Osteoblast (primary cell): Measurements from ENCODE around the gene YJEFN3. TPM values are rescaled to one million over a fixed set of nuclear protein-coding genes. Genes with fewer than 3 reads are reported as not detected.

Source experiments
- DNase-seq: peaks from one replicate; pipeline ENCODE4 v3.0.0; 2011; ENCODE audit warnings: low spot score, mixed read lengths; ENCODE audit not compliant: insufficient read length; ENCODE audit errors: missing footprints
- H2AFZ ChIP-seq: 2 replicates; pipeline ENCODE4 v1.6.0; 2011; ENCODE audit warnings: mild to moderate bottlenecking, low read length
- H3K27ac ChIP-seq: 2 replicates; pipeline ENCODE4 v1.5.1; 2011; ENCODE audit warnings: mild to moderate bottlenecking, low read depth, low read length, moderate library complexity
- H3K27me3 ChIP-seq: 2 replicates; pipeline ENCODE4 v1.6.0; 2012; ENCODE audit warnings: mild to moderate bottlenecking, control low read depth, inconsistent platforms, low read length, moderate library complexity; ENCODE audit not compliant: insufficient read depth
- H3K36me3 ChIP-seq: 2 replicates; pipeline ENCODE4 v1.5.1; 2011; ENCODE audit warnings: mild to moderate bottlenecking, low read length, control low read depth, moderate library complexity; ENCODE audit not compliant: insufficient read depth
- H3K4me1 ChIP-seq: 2 replicates; pipeline ENCODE4 v1.5.1; 2011; ENCODE audit warnings: mild to moderate bottlenecking, low read length, control low read depth, moderate library complexity; ENCODE audit not compliant: insufficient read depth
- H3K4me2 ChIP-seq: 2 replicates; pipeline ENCODE4 v1.6.0; 2011; ENCODE audit warnings: mild to moderate bottlenecking, low read length; ENCODE audit not compliant: insufficient read depth
- H3K4me3 ChIP-seq: fragments of 200-600 bp; sonication (generic); 3 replicates; pipeline ENCODE4 v1.5.1; 2012; ENCODE audit warnings: mild to moderate bottlenecking, low read length, inconsistent platforms; ENCODE audit not compliant: insufficient read depth
- H3K79me2 ChIP-seq: 2 replicates; pipeline ENCODE4 v1.6.0; 2012; ENCODE audit warnings: mild to moderate bottlenecking, low read length, control low read depth, inconsistent platforms; ENCODE audit not compliant: insufficient read depth
- H3K9me3 ChIP-seq: 2 replicates; pipeline ENCODE4 v1.5.1; 2011; ENCODE audit warnings: low read depth, low read length, control low read depth
- H4K20me1 ChIP-seq: 2 replicates; pipeline ENCODE4 v1.6.0; 2012; ENCODE audit warnings: mild to moderate bottlenecking, low read length, control low read depth; ENCODE audit not compliant: insufficient read depth
- total RNA-seq: library from RNA; depleted of rRNA; stranded (reverse); fragments of >200 nt; gene quantifications from 2 replicates; pipeline ENCODE4 v1.2.3, GENCODE V29; 2012
- TF ChIP-seq, protein P1 (sequence below): IDR thresholded peaks from 2 replicates; pipeline ENCODE4 v1.5.1; 2011; ENCODE audit warnings: mild to moderate bottlenecking, low read depth, low read length, moderate library complexity; ENCODE audit errors: extremely low read depth

The YJEFN3 gene
- total RNA-seq, 1 donor, result under 0.01 TPM

DNA sequence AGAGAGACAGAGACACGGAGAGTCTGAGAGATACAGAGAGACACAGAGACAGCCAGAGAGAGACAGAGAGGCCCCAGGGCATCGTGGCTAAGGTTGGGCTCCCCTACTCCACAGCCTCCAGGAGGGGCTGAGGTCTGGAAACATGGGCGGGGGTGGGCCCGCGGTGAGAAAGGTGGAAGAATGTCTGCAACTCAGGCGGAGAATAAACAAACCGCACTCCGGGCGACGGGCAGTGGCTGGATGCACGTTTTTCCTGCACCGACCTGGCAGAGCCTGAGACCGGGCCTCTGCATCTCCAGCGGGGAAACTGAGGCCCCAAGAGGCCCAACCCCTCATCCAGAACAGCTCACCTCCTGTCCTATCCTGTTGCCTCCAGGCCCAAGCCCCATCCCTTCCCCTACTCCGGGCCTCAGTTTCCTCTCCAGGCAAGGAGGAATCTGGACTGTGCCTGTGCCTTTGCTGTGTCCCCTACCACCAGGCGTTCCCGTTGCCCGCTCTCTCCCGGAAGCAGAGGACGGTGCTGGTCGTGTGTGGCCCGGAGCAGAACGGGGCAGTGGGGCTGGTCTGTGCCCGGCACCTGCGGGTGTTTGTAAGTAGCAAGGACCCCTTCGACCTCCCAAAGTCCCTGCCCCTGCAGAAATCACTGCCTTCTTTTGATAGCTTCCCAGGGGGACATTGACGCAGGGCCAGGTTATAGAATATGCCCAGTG lies 6.0 kb downstream of the YJEFN3 start:
- H3K36me3 ChIP-seq, result no peaks in the 10 kb centered on the region
- H3K9me3 ChIP-seq, result no peaks in the 10 kb centered on the region
- TF ChIP-seq, protein P1, sequence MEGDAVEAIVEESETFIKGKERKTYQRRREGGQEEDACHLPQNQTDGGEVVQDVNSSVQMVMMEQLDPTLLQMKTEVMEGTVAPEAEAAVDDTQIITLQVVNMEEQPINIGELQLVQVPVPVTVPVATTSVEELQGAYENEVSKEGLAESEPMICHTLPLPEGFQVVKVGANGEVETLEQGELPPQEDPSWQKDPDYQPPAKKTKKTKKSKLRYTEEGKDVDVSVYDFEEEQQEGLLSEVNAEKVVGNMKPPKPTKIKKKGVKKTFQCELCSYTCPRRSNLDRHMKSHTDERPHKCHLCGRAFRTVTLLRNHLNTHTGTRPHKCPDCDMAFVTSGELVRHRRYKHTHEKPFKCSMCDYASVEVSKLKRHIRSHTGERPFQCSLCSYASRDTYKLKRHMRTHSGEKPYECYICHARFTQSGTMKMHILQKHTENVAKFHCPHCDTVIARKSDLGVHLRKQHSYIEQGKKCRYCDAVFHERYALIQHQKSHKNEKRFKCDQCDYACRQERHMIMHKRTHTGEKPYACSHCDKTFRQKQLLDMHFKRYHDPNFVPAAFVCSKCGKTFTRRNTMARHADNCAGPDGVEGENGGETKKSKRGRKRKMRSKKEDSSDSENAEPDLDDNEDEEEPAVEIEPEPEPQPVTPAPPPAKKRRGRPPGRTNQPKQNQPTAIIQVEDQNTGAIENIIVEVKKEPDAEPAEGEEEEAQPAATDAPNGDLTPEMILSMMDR, result no peak
- H3K27ac ChIP-seq, result no peak overlapping the region
- H4K20me1 ChIP-seq, result peaks cover 4% of the 10 kb centered on the region
- no peaks in the 10 kb centered on the region for H3K79me2 ChIP-seq
- H3K27me3 ChIP-seq, result peaks cover 14% of the 10 kb centered on the region
- H3K4me1 ChIP-seq, result peaks cover 15% of the 10 kb centered on the region
- no peak overlapping the region for H2AFZ ChIP-seq
- H3K4me3 ChIP-seq, result no peak overlapping the region
- H3K4me2 ChIP-seq, result no peak overlapping the region
- peak; percentile 87 for DNase-seq

DNA sequence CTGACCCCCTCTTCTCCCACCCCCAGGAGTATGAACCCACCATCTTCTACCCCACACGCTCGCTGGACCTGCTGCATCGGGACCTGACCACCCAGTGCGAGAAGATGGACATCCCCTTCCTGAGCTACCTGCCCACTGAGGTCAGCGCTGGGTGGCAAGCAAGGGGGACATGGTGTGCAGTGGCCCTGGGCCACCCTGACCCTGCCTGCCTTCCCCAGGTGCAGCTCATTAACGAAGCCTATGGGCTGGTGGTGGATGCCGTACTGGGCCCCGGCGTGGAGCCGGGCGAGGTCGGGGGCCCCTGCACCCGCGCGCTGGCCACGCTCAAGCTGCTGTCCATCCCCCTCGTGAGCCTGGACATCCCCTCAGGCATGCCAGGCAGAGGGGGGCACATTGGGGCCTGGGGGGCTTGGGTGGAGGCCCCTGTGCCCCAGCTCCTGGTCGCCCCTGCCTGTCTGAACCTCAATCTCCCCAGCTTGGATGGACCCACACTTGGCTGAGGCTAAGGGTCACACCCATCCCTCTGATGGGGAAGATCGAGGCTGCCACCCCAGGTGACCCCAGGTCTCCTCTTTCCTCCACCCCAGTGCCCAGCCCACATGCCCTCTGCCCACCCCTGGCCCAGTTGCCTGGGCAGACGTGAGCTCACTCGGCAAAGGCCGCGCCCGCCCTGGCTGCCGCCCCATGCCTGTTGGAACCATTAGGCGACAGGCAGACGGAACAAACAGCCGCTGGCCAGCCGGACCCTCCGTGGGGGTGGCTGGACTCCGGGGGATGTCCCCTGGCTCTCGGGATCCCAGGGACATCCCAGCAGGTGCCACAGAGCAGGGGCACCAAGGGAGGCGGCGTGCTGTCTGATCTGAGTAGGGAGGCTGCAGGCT lies 6.8 kb downstream of the YJEFN3 start:
- TF ChIP-seq, protein P1, result no peak
- peaks cover 14% of the 10 kb centered on the region for H3K27me3 ChIP-seq
- H2AFZ ChIP-seq, result no peak overlapping the region
- no peak overlapping the region for H3K4me3 ChIP-seq
- H4K20me1 ChIP-seq, result peaks cover 4% of the 10 kb centered on the region
- no peaks in the 10 kb centered on the region for H3K36me3 ChIP-seq
- no peak overlapping the region for H3K27ac ChIP-seq
- H3K9me3 ChIP-seq, result no peaks in the 10 kb centered on the region
- no peak overlapping the region for H3K4me2 ChIP-seq
- DNase-seq, result peak; percentile 88
- H3K4me1 ChIP-seq, result peaks cover 13% of the 10 kb centered on the region
- no peaks in the 10 kb centered on the region for H3K79me2 ChIP-seq

DNA sequence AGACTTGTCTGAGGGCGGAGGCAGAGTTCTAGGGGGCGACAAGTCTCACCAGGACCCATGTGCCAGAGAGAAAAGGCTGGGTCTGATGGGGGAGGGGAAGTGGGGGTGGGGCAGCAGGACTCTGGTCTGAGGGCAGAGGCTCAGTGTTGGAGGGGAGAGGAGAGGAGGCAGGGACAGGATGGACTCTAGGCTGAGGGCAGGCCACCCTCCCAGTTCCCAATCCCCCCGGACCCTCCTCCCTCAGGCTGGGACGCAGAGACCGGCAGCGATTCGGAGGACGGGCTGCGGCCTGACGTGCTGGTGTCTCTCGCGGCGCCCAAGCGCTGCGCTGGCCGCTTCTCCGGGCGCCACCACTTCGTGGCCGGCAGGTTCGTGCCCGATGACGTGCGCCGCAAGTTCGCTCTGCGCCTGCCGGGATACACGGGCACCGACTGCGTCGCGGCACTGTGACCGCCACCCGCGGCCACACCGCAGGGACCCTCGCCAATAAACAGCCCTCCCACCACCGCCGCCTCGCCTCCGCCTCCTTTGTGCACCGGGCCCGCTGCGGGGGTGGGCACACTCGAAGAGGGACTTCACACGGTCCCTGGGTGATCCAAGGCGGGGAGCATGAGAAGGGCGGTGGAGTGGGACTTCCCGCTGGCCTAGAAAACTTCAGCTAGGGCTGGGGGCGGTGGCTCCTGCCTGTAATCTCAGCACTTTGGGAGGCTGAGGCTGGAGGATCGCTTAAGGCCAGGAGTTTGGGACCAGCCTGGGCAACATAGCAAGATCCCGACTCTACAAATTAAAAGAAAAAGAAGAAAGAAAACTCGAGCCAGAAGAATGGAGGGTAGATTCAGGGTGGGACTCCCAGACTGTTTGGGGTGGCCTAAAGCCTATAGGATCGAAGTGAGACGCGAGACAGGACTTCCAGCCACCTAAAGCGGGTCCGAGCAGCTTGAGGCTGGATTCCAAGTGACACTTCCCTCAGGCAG lies 8.7 kb downstream of the YJEFN3 start:
- TF ChIP-seq, protein P1, result no peak
- H2AFZ ChIP-seq, result no peak overlapping the region
- no peaks in the 10 kb centered on the region for H3K79me2 ChIP-seq
- no peaks in the 10 kb centered on the region for H3K9me3 ChIP-seq
- H3K27me3 ChIP-seq, result peaks cover 14% of the 10 kb centered on the region
- DNase-seq, result peak; percentile 94
- H3K4me1 ChIP-seq, result peaks cover 13% of the 10 kb centered on the region
- H4K20me1 ChIP-seq, result peaks cover 4% of the 10 kb centered on the region
- no peak overlapping the region for H3K27ac ChIP-seq
- H3K36me3 ChIP-seq, result no peaks in the 10 kb centered on the region
- H3K4me3 ChIP-seq, result peak overlapping the region; percentile 37
- peak overlapping the region; percentile 58 for H3K4me2 ChIP-seq
